HepG2 (cell line): Measurements from ENCODE around the gene HIF3A.

ENCODE experiments used
- NR2C2 ChIP-seq: sonication (generic); formaldehyde crosslinking; IDR thresholded peaks from 2 replicates; pipeline ENCODE4 v1.4.0; 2020; ENCODE audit warnings: missing genetic modification reagents, mild to moderate bottlenecking, moderate library complexity, borderline replicate concordance
- SP2 ChIP-seq: sonication (generic); formaldehyde crosslinking; IDR thresholded peaks from 2 replicates; pipeline ENCODE4 v1.5.1; 2020; ENCODE audit warnings: mild to moderate bottlenecking, missing genetic modification reagents
- ZFP62 ChIP-seq: sonication (generic); formaldehyde crosslinking; IDR thresholded peaks from 2 replicates; pipeline ENCODE4 v1.4.0; 2020; ENCODE audit warnings: missing genetic modification reagents
- ZNF609 ChIP-seq: sonication (generic); formaldehyde crosslinking; IDR thresholded peaks from 2 replicates; pipeline ENCODE4 v1.4.0; 2020; ENCODE audit warnings: mild to moderate bottlenecking, missing genetic modification reagents, borderline replicate concordance

- TF ChIP-seq ZFP62 (no peak), ZNF609 (CRISPR knock-in tag) (no peak), NR2C2 (CRISPR knock-in tag) (no peak), SP2 (CRISPR knock-in tag) (no peak)
These were observed 12.2 kb downstream of the HIF3A start for GRCh38 chr19:46309056-46309455.
